Right lobe of liver (tissue), 6 donors: ENCODE data around the gene RAP2C. TPM values are rescaled to one million over a fixed set of nuclear protein-coding genes. Genes with fewer than 3 reads are reported as not detected.
A peak's percentile ranks its signal among the peaks of the same experiment; 100 is the strongest.

Experiments
- ATAC-seq, 4 donors: fragments of 200-7000 bp; cut with Tn5 transposase; one replicate each; pipeline ENCODE4 v1.9.1; 2020; ENCODE audit warnings: mild to moderate bottlenecking in 4 of 4, moderate library complexity in 4 of 4
- DNase-seq, 3 donors: peaks; one replicate each; pipeline ENCODE4 v3.0.0-alpha.2; 2020
- H3K27ac ChIP-seq, 3 donors: fragments of 200-600 bp; one replicate each; pipeline ENCODE4 v1.8.0; 2022
- H3K27me3 ChIP-seq, 2 donors: fragments of 200-600 bp; one replicate each; pipeline ENCODE4 v1.8.0; 2022
- H3K36me3 ChIP-seq, 4 donors: fragments of 200-600 bp; sonication (generic) in 1 of 4; one replicate each; pipeline versions ENCODE4 v1.5.1 to v1.8.0; 2017 to 2022; ENCODE audit warnings: control low read depth in 1 of 4
- H3K4me1 ChIP-seq, 4 donors: fragments of 200-600 bp; sonication (generic) in 1 of 4; one replicate each; pipeline versions ENCODE4 v1.5.1 to v1.8.0; 2017 to 2022; ENCODE audit warnings: control low read depth in 1 of 4
- H3K4me3 ChIP-seq, 3 donors: fragments of 200-600 bp; one replicate each; pipeline ENCODE4 v1.8.0; 2022
- H3K9me3 ChIP-seq, 4 donors: fragments of 200-600 bp; sonication (generic) in 1 of 4; one replicate each; pipeline versions ENCODE4 v1.5.1 to v1.8.0; 2017 to 2022; ENCODE audit warnings: control low read depth in 1 of 4
- POLR2A ChIP-seq: fragments of 450-650 bp; IDR thresholded peaks from one replicate; pipeline ENCODE4 v1.6.1; 2017; ENCODE audit warnings: antibody characterized with exemption, mild to moderate bottlenecking
- WGBS: methylation state at CpG from one replicate; pipeline ENCODE4 v1.1.6; 2018; ENCODE audit warnings: low coverage, low lambda C conversion rate; ENCODE audit not compliant: insufficient coverage; ENCODE audit errors: missing lambda C conversion rate; 5-methylcytosine and 5-hydroxymethylcytosine counted together
- intact Hi-C, 2 donors: fragments of 100-400 bp; cut with DNase I; formaldehyde crosslinking; loops; one replicate each; pipeline versions ENCODE4 v1.11.2 to v1.14.1; 2022
- total RNA-seq, 6 experiments: library from RNA; depleted of rRNA in 2 of 6; stranded (reverse); fragments of >200 nt in 2 of 6; fragmentation: NEBNext Ultra II Directional in 3 of 6; extraction: Animal tissue kit (Norgen Biotek cat#: 25700) in 3 of 6; gene quantifications; one replicate each; pipeline versions ENCODE4 v1.1.0 to v1.2.4, GENCODE V29; 2016 to 2023
- TF ChIP-seq, protein P1 (sequence below), 4 donors: fragments of 200-600 bp in 3 of 4; fragments of 450-650 bp in 1 of 4; IDR thresholded peaks; one replicate each; pipeline versions ENCODE4 v1.5.1 to v1.8.0; 2016 to 2022; ENCODE audit warnings: antibody characterized with exemption in 4 of 4, mild to moderate bottlenecking in 2 of 4
- donor health status: DM: no; HTN: yes; CAD: no.
- donor health status: DM: no; HTN: no; CAD: no.
- donor health status: DM: no; HTN: no; CAD: no.
- donor health status: DM: no; HTN: yes; CAD: no.
- donor health status: DM: no; HTN: yes; CAD: no.

RAP2C gene
- total RNA-seq, 6 experiments from 2014 or later: 18.9 to 26.6 (median 25.1) TPM

DNA sequence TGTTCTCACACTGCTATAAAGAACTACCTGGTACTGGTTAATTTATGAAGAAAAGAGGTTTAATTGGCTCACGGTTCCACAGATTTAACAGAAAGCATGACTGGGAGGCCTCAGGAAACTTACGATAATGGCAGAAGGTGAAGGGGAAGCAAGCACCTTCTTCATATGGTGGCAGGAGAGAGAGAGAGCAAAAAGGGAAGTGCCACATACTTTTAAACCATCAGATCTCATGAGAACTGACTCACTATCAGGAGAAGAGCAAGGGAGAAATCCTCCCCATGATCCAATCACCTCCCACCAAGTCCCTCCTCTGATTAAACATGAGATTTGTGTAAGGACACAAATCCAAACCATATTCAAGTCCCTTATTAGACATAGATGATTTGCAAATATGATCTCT lies 12.3 kb upstream of the RAP2C start:
- H3K36me3 ChIP-seq: no peaks in the 10 kb centered on the region
- ATAC-seq (no peak), DNase-seq (no peak)
- H3K27ac ChIP-seq: no peak overlapping the region
- H3K4me3 ChIP-seq: no peak overlapping the region
- TF ChIP-seq, protein P1, sequence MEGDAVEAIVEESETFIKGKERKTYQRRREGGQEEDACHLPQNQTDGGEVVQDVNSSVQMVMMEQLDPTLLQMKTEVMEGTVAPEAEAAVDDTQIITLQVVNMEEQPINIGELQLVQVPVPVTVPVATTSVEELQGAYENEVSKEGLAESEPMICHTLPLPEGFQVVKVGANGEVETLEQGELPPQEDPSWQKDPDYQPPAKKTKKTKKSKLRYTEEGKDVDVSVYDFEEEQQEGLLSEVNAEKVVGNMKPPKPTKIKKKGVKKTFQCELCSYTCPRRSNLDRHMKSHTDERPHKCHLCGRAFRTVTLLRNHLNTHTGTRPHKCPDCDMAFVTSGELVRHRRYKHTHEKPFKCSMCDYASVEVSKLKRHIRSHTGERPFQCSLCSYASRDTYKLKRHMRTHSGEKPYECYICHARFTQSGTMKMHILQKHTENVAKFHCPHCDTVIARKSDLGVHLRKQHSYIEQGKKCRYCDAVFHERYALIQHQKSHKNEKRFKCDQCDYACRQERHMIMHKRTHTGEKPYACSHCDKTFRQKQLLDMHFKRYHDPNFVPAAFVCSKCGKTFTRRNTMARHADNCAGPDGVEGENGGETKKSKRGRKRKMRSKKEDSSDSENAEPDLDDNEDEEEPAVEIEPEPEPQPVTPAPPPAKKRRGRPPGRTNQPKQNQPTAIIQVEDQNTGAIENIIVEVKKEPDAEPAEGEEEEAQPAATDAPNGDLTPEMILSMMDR (IDR thresholded peaks at IDR 0.05): no peak
- no peak for TF ChIP-seq POLR2A
- H3K9me3 ChIP-seq: no peaks in the 10 kb centered on the region
- no peaks in the 10 kb centered on the region for H3K27me3 ChIP-seq
- intact Hi-C loops: no loop called here
- H3K4me1 ChIP-seq: no peaks in the 10 kb centered on the region
- 47% methylated on average over 2 of the region's 2 CpGs for WGBS

DNA sequence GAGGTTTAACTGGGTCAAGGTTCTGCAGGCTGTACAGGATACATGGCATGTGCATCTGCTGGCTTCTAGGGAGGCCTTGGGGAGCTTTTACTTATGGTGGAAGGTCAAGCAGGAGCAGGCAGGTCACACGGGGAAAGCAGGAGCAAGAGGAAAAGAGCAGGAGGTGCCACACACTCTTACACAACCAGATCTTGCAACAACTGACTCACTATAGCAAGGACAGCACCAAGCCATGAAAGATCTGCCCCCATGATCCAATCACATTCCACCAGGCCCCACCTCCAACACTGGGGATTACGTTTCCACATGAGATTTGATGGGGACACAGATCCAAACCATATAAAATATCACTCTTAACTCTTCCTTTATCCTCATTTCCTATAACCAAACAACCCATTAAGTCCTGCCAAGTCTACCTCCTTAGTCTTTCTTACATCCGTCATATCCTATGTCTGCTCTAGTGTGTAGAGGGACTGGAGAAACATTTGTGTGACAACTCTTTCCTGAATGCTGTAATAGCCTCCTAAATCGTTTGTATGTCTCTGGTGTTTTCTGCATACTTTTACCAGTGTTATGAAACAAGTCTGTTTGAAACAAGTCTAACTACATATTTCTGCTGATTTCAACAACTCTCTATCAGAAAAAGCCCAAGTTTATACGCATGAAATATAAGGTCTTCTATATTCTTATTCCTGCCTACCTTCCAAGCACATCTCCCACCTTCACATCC lies 8.3 kb upstream of the RAP2C start:
- H3K27me3 ChIP-seq: no peaks in the 10 kb centered on the region
- 28% methylated on average over 4 of the region's 5 CpGs for WGBS
- intact Hi-C loops: no loop called here

DNA sequence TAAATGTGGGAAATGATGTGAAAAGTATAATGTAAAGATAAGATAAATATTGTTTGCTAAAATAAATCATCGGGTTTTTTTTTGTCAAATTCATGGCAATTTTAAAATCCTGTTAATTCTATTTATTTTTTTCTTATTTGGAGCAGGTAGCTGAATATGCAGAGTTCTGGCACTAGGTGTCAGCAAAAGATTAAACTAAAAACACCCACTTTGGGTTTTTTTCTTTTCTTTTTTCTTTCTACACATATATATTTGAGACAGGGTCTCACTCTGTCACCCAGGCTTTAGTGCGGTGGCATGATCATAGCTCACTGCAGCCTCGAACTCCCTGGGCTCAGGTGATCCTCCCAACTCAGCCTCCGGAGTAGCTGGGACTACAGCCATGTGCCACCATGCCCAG lies 6.9 kb upstream of the RAP2C start:
- DNase-seq: no peak
- intact Hi-C loops: no loop called here
- Histone ChIP-seq H3K4me1 (peaks cover 0 to 5% (median 0%) of the 10 kb centered on the region in 4 donors), H3K36me3 (no peaks in the 10 kb centered on the region), H3K27me3 (no peaks in the 10 kb centered on the region), H3K9me3 (no peaks in the 10 kb centered on the region), H3K27ac (no peak overlapping the region), H3K4me3 (no peak overlapping the region)
- TF ChIP-seq POLR2A: no peak
- TF ChIP-seq, protein P1 (IDR thresholded peaks at IDR 0.05): peak; percentile 36 to 50 (median 40)
- WGBS: 25% methylated on average over 2 of the region's 4 CpGs
- ATAC-seq: no peak

More for the DNA sequence above, 8.3 kb upstream of the RAP2C start:
- no peaks in the 10 kb centered on the region for H3K9me3 ChIP-seq
- no peaks in the 10 kb centered on the region for H3K36me3 ChIP-seq
- peak in 1 of 3 donors; percentile 45 for DNase-seq
- peak; percentile 56 to 84 (median 74) for ATAC-seq
- H3K4me3 ChIP-seq: no peak overlapping the region
- no peak overlapping the region for H3K27ac ChIP-seq
- no peaks in the 10 kb centered on the region for H3K4me1 ChIP-seq
- TF ChIP-seq, protein P1 (IDR thresholded peaks at IDR 0.05): no peak
- TF ChIP-seq POLR2A: no peak

DNA sequence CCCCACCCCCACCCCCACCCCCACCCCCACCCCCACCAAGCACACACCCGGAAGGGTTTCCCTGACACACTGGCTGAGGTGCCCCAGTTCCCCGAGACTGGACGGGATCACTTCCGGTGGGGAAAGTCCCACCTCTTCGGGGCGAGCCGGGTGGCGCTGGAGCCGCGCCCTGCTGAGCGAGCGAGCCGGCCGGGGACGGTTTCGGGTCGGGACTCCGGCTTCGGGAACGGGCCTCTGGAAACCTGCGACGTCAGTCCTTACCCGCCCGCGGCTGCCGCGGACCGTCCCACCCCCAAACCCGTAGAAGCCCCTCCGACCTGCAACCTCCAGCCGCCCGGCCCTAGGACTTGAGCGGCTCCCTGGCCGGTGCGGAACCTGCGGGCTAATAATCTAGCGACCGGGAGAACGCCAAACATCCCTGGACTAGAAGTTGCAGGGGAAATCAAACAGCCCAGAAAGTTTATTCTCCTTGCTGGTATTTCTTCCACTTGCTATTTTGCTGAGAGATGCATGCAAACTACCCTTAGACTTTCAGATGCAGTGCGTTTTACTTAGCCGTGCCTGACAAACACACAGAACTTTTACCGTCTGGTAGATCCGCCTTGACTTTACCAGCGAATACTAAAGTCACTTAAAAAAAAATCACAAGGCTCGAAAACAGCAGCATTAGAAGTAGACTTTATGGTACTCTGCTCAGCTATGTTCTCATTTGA lies 991 bp downstream of the RAP2C start:
- Histone ChIP-seq H3K27ac (peak overlapping the region; percentile 58 to 79 (median 60)), H3K27me3 (no peaks in the 10 kb centered on the region), H3K4me3 (peak overlapping the region; percentile 45 to 71 (median 71)), H3K9me3 (no peaks in the 10 kb centered on the region), H3K4me1 (peaks cover 0 to 5% (median 3%) of the 10 kb centered on the region in 4 donors), H3K36me3 (no peaks in the 10 kb centered on the region)
- peak; percentile 41 for TF ChIP-seq POLR2A
- TF ChIP-seq, protein P1 (IDR thresholded peaks at IDR 0.05): no peak
- intact Hi-C loops: no loop called here
- DNase-seq (peak; percentile 86 to 91 (median 87)), ATAC-seq (peak; percentile 83 to 90 (median 86))
- WGBS: 18% methylated on average over 31 of the region's 45 CpGs
